Astrocyte (in vitro differentiated cells and primary cell): Measurements from ENCODE around the gene NAALADL2. TPM values are rescaled to one million over a fixed set of nuclear protein-coding genes. Genes with fewer than 3 reads are reported as not detected.
A peak's percentile ranks its signal among the peaks of the same experiment; 100 is the strongest.
"Not testable (repeated sequence)": the region's sequence is repeated elsewhere in the genome, so short reads cannot be mapped to it uniquely, and the experiment has no call there.

ENCODE experiments used
- DNase-seq: peaks from one replicate; pipeline ENCODE4 v3.0.0-alpha.2; 2010; ENCODE audit warnings: low read depth
- FAIRE-seq: peaks from 2 replicates; lab custom pipeline; 2011; peaks lifted over from hg19 to GRCh38; lab: Jason Lieb, UNC
- H2AFZ ChIP-seq: 2 replicates; pipeline ENCODE4 v1.6.0; 2012; ENCODE audit warnings: low read depth, low read length, inconsistent platforms
- H3K27ac ChIP-seq: 2 replicates; pipeline ENCODE4 v1.5.1; 2011; ENCODE audit warnings: low read depth, low read length, inconsistent platforms
- H3K27me3 ChIP-seq: 2 replicates; pipeline ENCODE4 v1.6.0; 2011; ENCODE audit warnings: low read length, inconsistent platforms; ENCODE audit not compliant: insufficient read depth
- H3K36me3 ChIP-seq: 2 replicates; pipeline ENCODE4 v1.5.1; 2011; ENCODE audit warnings: low read length, inconsistent platforms; ENCODE audit not compliant: insufficient read depth
- H3K4me1 ChIP-seq: 2 replicates; pipeline ENCODE4 v1.5.1; 2011; ENCODE audit warnings: low read length, inconsistent platforms; ENCODE audit not compliant: insufficient read depth
- H3K4me2 ChIP-seq: 2 replicates; pipeline ENCODE4 v1.6.0; 2012; ENCODE audit warnings: low read length, inconsistent platforms
- H3K4me3 ChIP-seq: 2 replicates; pipeline ENCODE4 v1.5.1; 2011; ENCODE audit warnings: low read depth, mild to moderate bottlenecking, low read length, inconsistent platforms; ENCODE audit not compliant: insufficient read depth
- H3K79me2 ChIP-seq: 2 replicates; pipeline ENCODE4 v1.6.0; 2012; ENCODE audit warnings: mild to moderate bottlenecking, low read length, inconsistent platforms; ENCODE audit not compliant: insufficient read depth
- H3K9ac ChIP-seq: 2 replicates; pipeline ENCODE4 v1.6.0; 2012; ENCODE audit warnings: mild to moderate bottlenecking, low read length, inconsistent platforms
- H3K9me3 ChIP-seq: 2 replicates; pipeline ENCODE4 v1.5.1; 2012; ENCODE audit warnings: low read depth, mild to moderate bottlenecking, low read length, inconsistent platforms; ENCODE audit not compliant: insufficient read depth
- H4K20me1 ChIP-seq: 2 replicates; pipeline ENCODE4 v1.6.0; 2012; ENCODE audit warnings: low read length, inconsistent platforms; ENCODE audit not compliant: insufficient read depth
- H3K27ac Mint-ChIP-seq: one replicate; pipeline ENCODE4 v1.8.0; 2021; ENCODE audit warnings: mild to moderate bottlenecking, mixed read lengths; ENCODE audit not compliant: unreplicated experiment
- H3K27me3 Mint-ChIP-seq: one replicate; pipeline ENCODE4 v1.8.0; 2021; ENCODE audit warnings: low read depth, mixed read lengths; ENCODE audit not compliant: unreplicated experiment
- H3K36me3 Mint-ChIP-seq: one replicate; pipeline ENCODE4 v1.8.0; 2021; ENCODE audit warnings: low read depth, mixed read lengths; ENCODE audit not compliant: unreplicated experiment
- H3K4me1 Mint-ChIP-seq: one replicate; pipeline ENCODE4 v1.8.0; 2021; ENCODE audit warnings: low read depth, mixed read lengths; ENCODE audit not compliant: unreplicated experiment
- H3K4me3 Mint-ChIP-seq: one replicate; pipeline ENCODE4 v1.8.0; 2021; ENCODE audit warnings: mild to moderate bottlenecking, moderate library complexity, mixed read lengths; ENCODE audit not compliant: unreplicated experiment
- H3K9me3 Mint-ChIP-seq: one replicate; pipeline ENCODE4 v1.8.0; 2021; ENCODE audit warnings: mild to moderate bottlenecking, mixed read lengths; ENCODE audit not compliant: unreplicated experiment
- CTCF ChIP-seq: IDR thresholded peaks from 2 replicates; pipeline ENCODE4 v1.5.1; 2011; ENCODE audit warnings: low read depth, mild to moderate bottlenecking, inconsistent platforms, low read length, moderate library complexity; ENCODE audit not compliant: insufficient read depth
- EZH2 ChIP-seq: IDR thresholded peaks from 2 replicates; pipeline ENCODE4 v1.6.1; 2012; ENCODE audit warnings: mild to moderate bottlenecking, low read length, inconsistent platforms; ENCODE audit not compliant: insufficient read depth
- total RNA-seq: library from RNA; stranded (reverse); gene quantifications from 2 replicates; pipeline ENCODE4 v1.2.1, GENCODE V29; 2021

Gene NAALADL2
- total RNA-seq, 1 donor from 2014 or later, result 2.7 TPM

- no peak overlapping the region for H3K4me3 Mint-ChIP-seq
- H3K4me2 ChIP-seq, result no peak overlapping the region
- no peaks in the 10 kb centered on the region for H3K27me3 Mint-ChIP-seq
- H3K27me3 ChIP-seq, result no peaks in the 10 kb centered on the region
- no peak overlapping the region for H3K27ac Mint-ChIP-seq
- H4K20me1 ChIP-seq, result no peaks in the 10 kb centered on the region
- no peaks in the 10 kb centered on the region for H3K9me3 ChIP-seq
- peaks cover 19% of the 10 kb centered on the region for H3K4me1 ChIP-seq
- H2AFZ ChIP-seq, result no peak overlapping the region
- peak overlapping the region; percentile 3 for H3K27ac ChIP-seq
- H3K4me1 Mint-ChIP-seq, result no peaks in the 10 kb centered on the region
- DNase-seq (no peak), FAIRE-seq (no peak)
- no peak overlapping the region for H3K4me3 ChIP-seq
- no peaks in the 10 kb centered on the region for H3K9me3 Mint-ChIP-seq
- TF ChIP-seq EZH2 (no peak), CTCF (no peak)
- H3K36me3 Mint-ChIP-seq, result no peaks in the 10 kb centered on the region
- no peaks in the 10 kb centered on the region for H3K36me3 ChIP-seq
- H3K9ac ChIP-seq, result no peak overlapping the region
- no peaks in the 10 kb centered on the region for H3K79me2 ChIP-seq
Measured at GRCh38 chr3:175270866-175271265, 411.7 kb downstream of the NAALADL2 start.

- FAIRE-seq, H3K27ac Mint-ChIP-seq, H4K20me1 ChIP-seq, H3K9ac ChIP-seq, H2AFZ ChIP-seq, H3K36me3 Mint-ChIP-seq, H3K36me3 ChIP-seq, H3K9me3 ChIP-seq, H3K27me3 ChIP-seq, H3K27me3 Mint-ChIP-seq, DNase-seq, H3K4me1 Mint-ChIP-seq, H3K79me2 ChIP-seq, H3K4me3 Mint-ChIP-seq, H3K9me3 Mint-ChIP-seq, H3K27ac ChIP-seq, H3K4me3 ChIP-seq, H3K4me2 ChIP-seq: not testable (repeated sequence)
- peaks cover 15% of the 10 kb centered on the region for H3K4me1 ChIP-seq
Measured at GRCh38 chr3:175271465-175271864, 412.3 kb downstream of the NAALADL2 start.

GRCh38 chr3:175272392-175272791 is 413.3 kb downstream of the NAALADL2 start:
- Histone ChIP-seq H3K79me2 (no peaks in the 10 kb centered on the region), H3K9ac (no peak overlapping the region), H3K9me3 (no peaks in the 10 kb centered on the region), H3K27ac (no peak overlapping the region), H3K4me1 (peaks cover 6% of the 10 kb centered on the region), H3K4me3 (no peak overlapping the region), H3K4me2 (no peak overlapping the region), H4K20me1 (no peaks in the 10 kb centered on the region), H3K27me3 (no peaks in the 10 kb centered on the region), H3K36me3 (no peaks in the 10 kb centered on the region), H2AFZ (no peak overlapping the region)
- no peaks in the 10 kb centered on the region for H3K36me3 Mint-ChIP-seq
- no peak overlapping the region for H3K27ac Mint-ChIP-seq
- no peak for DNase-seq
- no peak overlapping the region for H3K4me3 Mint-ChIP-seq
- H3K27me3 Mint-ChIP-seq, result no peaks in the 10 kb centered on the region
- TF ChIP-seq CTCF (no peak), EZH2 (no peak)
- H3K9me3 Mint-ChIP-seq, result no peaks in the 10 kb centered on the region
- no peaks in the 10 kb centered on the region for H3K4me1 Mint-ChIP-seq
- no peak for FAIRE-seq
